Osteocyte (in vitro differentiated cells): Measurements from ENCODE around the gene LRIG1. TPM values are rescaled to one million over a fixed set of nuclear protein-coding genes. Genes with fewer than 3 reads are reported as not detected.

Experiments
- DNase-seq: peaks from one replicate; pipeline ENCODE4 v3.0.0; 2021; ENCODE audit warnings: mixed read lengths; ENCODE audit not compliant: unreplicated experiment; ENCODE audit errors: extremely low spot score
- H3K27ac Mint-ChIP-seq: one replicate; pipeline ENCODE4 v1.8.0; 2021; ENCODE audit warnings: mild to moderate bottlenecking, mixed read lengths; ENCODE audit not compliant: unreplicated experiment
- H3K27me3 Mint-ChIP-seq: one replicate; pipeline ENCODE4 v1.8.0; 2021; ENCODE audit warnings: mixed read lengths; ENCODE audit not compliant: unreplicated experiment
- H3K36me3 Mint-ChIP-seq: one replicate; pipeline ENCODE4 v1.8.0; 2021; ENCODE audit warnings: mixed read lengths; ENCODE audit not compliant: unreplicated experiment
- H3K4me1 Mint-ChIP-seq: one replicate; pipeline ENCODE4 v1.8.0; 2021; ENCODE audit warnings: mixed read lengths; ENCODE audit not compliant: unreplicated experiment
- H3K4me3 Mint-ChIP-seq: one replicate; pipeline ENCODE4 v1.8.0; 2021; ENCODE audit warnings: mild to moderate bottlenecking, moderate library complexity, mixed read lengths; ENCODE audit not compliant: unreplicated experiment
- H3K9me3 Mint-ChIP-seq: one replicate; pipeline ENCODE4 v1.8.0; 2021; ENCODE audit warnings: mixed read lengths; ENCODE audit not compliant: unreplicated experiment
- total RNA-seq: library from RNA; stranded (reverse); gene quantifications from 2 replicates; pipeline ENCODE4 v1.2.1, GENCODE V29; 2021
- TF ChIP-seq, protein P1 (sequence below): fragments of 200-600 bp; sonication (generic); IDR thresholded peaks from 2 replicates; pipeline ENCODE4 v1.5.0; 2021; ENCODE audit warnings: antibody characterized with exemption, mild to moderate bottlenecking, moderate library complexity

Gene LRIG1
- total RNA-seq, 1 donor from 2014 or later = 60.8 TPM

DNA sequence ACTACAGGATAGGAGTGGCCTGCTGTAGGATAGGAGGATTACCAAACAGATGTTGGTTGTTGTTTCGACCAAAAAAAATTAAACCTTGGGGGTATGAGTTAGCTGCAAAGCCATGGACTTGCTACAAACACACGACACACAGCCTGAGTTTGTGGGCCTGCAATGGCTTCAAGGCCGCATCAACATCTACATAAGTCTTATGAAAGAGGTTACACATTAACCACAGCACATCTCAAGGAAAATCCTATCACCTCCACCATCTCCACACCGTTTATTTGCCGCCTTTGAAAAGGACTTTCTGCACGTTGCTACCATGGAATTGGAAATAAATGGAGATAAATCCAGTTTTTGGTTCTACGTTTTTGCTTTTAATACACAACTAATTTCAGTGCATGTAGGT lies 23.0 kb downstream of the LRIG1 start:
- Mint-ChIP-seq H3K9me3 (no peaks in the 10 kb centered on the region), H3K36me3 (peaks cover 3% of the 10 kb centered on the region), H3K4me3 (no peak overlapping the region), H3K4me1 (peaks cover 41% of the 10 kb centered on the region), H3K27me3 (no peaks in the 10 kb centered on the region), H3K27ac (no peak overlapping the region)
- DNase-seq = no peak
- TF ChIP-seq, protein P1, sequence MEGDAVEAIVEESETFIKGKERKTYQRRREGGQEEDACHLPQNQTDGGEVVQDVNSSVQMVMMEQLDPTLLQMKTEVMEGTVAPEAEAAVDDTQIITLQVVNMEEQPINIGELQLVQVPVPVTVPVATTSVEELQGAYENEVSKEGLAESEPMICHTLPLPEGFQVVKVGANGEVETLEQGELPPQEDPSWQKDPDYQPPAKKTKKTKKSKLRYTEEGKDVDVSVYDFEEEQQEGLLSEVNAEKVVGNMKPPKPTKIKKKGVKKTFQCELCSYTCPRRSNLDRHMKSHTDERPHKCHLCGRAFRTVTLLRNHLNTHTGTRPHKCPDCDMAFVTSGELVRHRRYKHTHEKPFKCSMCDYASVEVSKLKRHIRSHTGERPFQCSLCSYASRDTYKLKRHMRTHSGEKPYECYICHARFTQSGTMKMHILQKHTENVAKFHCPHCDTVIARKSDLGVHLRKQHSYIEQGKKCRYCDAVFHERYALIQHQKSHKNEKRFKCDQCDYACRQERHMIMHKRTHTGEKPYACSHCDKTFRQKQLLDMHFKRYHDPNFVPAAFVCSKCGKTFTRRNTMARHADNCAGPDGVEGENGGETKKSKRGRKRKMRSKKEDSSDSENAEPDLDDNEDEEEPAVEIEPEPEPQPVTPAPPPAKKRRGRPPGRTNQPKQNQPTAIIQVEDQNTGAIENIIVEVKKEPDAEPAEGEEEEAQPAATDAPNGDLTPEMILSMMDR = no peak

DNA sequence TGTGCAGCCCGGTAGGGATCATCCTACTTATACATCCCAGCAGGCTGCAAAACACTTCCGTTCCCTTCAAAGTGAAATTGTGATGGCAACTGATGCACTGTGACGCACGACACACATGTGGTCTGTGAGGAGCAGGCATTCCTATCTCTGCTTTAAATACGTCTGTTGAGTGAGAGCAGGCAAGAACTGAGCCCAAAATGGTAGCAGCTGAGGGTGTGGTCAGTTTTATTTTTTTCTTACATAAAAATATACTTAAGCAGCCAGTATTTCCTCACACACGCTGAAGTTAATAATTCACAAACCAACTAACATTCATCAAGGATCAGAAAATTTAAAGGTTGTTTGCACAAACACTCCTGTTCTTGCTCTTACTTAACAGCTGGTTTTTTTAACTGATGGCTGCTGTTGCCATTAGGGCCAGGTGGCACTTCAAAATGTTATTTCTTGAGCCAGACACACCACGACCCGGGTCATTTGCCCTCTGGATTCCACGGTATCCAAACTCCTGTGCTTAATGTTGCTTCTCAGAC lies 23.9 kb downstream of the LRIG1 start:
- DNase-seq = no peak
- TF ChIP-seq, protein P1 = no peak
- no peaks in the 10 kb centered on the region for H3K9me3 Mint-ChIP-seq
- peaks cover 45% of the 10 kb centered on the region for H3K4me1 Mint-ChIP-seq
- H3K27me3 Mint-ChIP-seq = no peaks in the 10 kb centered on the region
- no peak overlapping the region for H3K27ac Mint-ChIP-seq
- no peak overlapping the region for H3K4me3 Mint-ChIP-seq
- peaks cover 3% of the 10 kb centered on the region for H3K36me3 Mint-ChIP-seq

DNA sequence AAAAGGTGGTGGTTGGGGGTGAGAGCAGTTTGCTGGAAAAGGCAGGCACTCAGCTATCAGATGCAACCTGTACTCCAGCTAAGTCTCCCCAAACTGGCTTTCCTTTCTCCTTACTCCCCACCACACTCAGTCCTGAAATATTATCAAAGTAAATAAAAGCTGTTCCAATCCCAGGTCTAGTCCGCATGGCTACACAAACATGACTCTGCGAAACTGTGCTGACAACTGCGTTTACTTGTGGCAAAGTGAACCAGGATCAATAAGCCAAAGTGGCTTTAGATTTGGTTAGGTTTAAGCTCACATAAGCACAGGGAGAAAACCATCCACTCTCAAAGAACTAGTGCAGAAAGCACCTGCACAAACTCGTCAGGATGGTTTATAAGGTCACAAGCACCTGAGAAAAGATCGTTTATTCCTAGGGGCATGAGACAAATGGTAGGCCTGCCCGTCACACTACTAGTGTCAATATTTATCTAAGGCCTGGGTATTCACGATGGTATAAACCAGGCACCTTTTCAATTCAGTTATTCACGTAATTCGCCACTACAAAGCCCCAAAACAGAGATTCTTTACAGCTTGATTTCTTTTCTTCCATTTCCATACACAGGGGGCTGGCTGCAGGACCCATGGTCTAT lies 25.3 kb downstream of the LRIG1 start:
- Mint-ChIP-seq H3K27ac (no peak overlapping the region), H3K36me3 (peaks cover 3% of the 10 kb centered on the region), H3K4me1 (peaks cover 41% of the 10 kb centered on the region), H3K27me3 (no peaks in the 10 kb centered on the region), H3K9me3 (no peaks in the 10 kb centered on the region), H3K4me3 (no peak overlapping the region)
- no peak for DNase-seq
- TF ChIP-seq, protein P1 = no peak

DNA sequence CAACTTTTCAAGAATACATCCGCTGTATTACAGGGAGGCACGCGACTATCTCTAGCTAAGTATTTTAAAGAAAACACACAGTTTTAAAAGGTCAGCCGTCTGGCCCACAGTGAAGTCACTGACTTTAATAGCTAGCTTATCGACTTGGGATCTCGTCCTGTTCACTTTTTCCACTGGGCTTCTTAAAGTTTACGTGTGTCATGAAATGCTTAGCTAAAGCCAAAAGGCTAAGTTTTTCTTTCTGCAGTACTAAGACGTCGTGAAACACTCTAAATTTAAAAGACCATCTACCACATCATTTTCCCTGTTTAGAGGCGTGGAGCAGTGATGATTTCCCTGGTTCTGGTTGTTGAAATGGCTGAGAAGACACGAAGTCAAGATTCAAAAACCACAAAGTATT lies 27.1 kb downstream of the LRIG1 start:
- Mint-ChIP-seq H3K4me1 (peaks cover 45% of the 10 kb centered on the region), H3K36me3 (no peaks in the 10 kb centered on the region), H3K4me3 (peak overlapping the region; percentile 61), H3K27me3 (no peaks in the 10 kb centered on the region), H3K9me3 (no peaks in the 10 kb centered on the region), H3K27ac (no peak overlapping the region)
- TF ChIP-seq, protein P1 = no peak
- no peak for DNase-seq

DNA sequence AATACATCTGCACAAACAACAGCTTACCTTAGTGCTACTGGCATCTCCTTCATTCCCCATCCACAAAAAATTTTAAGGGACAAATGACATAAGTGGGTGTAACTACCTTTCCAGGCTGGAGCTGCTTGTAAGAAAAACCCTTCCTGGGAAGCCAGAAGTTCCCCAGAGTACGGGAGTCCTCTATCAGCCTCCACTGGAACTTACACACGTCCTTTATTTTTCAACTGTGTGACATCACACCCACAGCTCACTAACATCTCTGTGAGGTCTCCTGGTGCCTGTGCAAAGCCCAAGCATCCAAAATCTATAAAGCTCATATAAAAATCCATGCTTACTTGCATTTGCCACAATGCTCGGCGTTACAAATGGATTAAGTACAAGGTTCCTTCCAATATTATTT lies 27.6 kb downstream of the LRIG1 start:
- DNase-seq = no peak
- H3K4me3 Mint-ChIP-seq = peak overlapping the region; percentile 61
- peaks cover 49% of the 10 kb centered on the region for H3K4me1 Mint-ChIP-seq
- no peaks in the 10 kb centered on the region for H3K27me3 Mint-ChIP-seq
- TF ChIP-seq, protein P1 = no peak
- peaks cover 3% of the 10 kb centered on the region for H3K36me3 Mint-ChIP-seq
- no peaks in the 10 kb centered on the region for H3K9me3 Mint-ChIP-seq
- H3K27ac Mint-ChIP-seq = no peak overlapping the region
